HG03354 (cell line): ENCODE measurements around the gene FBXO17.
"Not testable (repeated sequence)": the region's sequence is repeated elsewhere in the genome, so short reads cannot be mapped to it uniquely, and the experiment has no call there.

Source experiments
- ATAC-seq: cut with Tn5 transposase; IDR thresholded peaks from one replicate; pipeline ENCODE4 v1.9.1; 2021; ENCODE audit warnings: mild to moderate bottlenecking; ENCODE audit not compliant: unreplicated experiment, poor library complexity, severe bottlenecking

Gene FBXO17, protein sequence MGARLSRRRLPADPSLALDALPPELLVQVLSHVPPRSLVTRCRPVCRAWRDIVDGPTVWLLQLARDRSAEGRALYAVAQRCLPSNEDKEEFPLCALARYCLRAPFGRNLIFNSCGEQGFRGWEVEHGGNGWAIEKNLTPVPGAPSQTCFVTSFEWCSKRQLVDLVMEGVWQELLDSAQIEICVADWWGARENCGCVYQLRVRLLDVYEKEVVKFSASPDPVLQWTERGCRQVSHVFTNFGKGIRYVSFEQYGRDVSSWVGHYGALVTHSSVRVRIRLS

DNA sequence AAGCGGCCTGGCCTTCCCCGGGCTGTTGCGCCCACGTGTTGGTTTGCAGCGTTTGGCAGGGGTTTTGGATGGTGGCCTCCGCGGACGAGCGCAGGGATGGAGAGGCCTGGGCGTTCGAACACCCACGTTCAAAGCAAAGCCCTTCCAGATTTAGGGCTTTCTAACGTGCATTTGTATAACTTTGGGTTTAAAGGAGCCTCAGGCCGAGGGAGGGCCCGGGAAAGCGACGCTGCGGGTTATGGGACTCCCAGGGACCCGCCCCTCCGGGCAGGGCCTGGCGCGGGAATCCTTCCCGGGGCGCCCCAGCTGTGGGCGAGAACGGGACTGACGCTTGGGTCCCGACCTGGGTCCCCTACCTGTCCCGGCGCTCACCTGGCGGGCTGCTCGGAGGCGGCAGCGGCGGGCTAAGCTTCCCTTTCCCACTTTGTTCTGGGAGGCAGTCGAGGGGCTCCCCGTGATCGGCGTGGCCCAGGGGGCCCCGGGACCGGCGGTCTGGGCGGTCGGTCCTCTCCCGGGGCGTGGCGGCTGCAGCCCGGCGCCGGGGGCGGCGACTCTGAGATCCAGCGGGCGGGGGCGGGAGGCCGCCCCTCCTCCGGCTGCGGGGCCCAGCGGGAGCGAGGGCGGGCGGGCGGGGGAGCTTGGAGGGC lies at the start of gene FBXO17:
FBXO17 (minus strand) TSS at position 529 of the 647 bp plus-strand sequence. CDS start 25,423 bp downstream, outside the sequence.
- no peak for ATAC-seq

DNA sequence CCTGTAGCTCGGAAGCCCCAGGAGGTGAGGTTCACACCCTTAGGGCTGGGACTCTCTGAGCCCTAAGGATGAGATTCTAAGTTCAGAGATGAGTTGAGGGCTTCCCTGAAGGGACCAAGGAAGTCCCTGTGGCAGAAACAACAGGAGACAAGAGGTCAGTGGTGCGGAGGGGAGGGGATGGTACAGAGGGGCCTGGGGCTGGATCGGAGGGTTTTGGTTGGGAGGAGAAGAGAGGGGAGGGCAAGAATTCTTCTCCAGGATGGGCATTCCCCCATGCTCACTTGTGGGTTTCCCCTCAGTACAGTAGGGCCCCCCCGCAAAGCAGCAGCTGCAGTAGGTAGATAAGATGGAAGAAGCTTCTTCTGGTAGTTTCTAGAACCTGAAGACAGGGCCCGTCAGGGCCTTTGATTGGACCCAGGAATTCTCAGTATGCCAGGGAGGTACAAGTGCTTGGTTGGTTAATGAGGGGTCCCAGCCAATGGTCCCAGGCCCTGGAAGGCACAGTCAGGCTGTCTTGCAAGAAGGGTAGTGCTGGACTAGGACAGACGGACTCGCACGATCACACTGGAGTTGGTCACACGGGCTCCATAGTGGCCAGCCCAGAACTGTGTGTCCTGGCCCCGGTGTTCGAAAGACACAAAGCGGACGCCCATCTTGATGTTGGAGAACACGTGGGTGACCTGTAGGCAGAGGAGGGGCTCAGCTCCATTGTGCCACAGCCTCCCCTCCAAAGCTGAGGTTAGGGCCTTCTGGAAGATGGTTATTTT lies 49.5 kb upstream of the FBXO17 start:
- no peak for ATAC-seq

DNA sequence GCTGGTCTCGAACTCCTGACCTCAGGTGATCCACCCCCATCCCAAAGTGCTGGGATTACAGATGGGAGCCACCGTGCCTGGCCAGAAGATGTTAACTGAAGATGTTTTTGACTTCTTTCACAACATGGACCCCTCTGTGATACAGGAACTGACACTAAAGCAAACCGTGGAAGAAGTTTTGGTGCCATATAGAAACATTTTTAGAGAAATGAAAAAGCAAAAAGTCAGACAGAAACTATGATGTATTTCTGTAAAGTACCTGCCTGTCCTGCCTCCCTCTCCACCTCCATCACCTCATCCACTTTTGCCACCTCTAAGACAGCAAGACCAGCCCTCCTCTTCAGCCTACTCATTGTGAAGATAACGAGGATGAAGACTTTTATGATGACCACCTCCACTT lies 45.5 kb upstream of the FBXO17 start:
- no peak for ATAC-seq

DNA sequence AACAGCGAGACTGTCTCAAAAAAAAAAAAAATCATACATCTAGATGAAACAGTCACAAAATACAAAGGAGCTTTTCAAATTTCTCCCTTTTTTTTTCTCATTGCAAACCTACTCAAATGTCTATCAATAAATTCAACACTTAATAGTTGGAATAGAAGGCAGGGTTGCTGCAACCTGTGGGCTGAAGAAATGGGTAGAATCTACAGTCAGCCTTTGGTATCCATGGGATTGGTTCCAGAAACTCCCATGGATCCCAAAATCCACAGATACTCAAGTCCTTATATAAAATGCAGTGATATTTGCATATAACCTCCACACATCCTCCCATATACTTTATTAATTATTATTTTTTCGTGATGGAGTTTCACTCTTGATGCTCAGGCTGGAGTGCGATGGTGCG lies 42.1 kb upstream of the FBXO17 start:
- ATAC-seq = no peak

DNA sequence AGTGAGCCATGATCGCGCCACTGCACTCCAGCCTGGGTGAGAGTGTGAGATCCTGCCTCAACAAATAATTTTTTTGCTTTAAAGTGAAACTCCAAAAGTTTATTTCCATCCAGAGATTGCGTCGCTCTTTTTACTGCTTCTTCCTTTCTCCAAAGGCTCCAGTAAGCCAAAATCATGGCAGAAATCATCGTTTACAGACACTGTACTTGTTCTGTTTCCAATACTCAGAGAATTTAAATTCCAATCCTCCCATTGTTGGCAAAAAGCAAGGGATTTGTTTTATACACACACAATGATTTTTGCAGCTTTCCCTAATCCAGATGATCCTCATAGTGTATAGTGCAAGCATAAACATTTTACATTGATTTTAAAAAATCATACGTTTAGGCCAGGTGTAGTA lies 41.5 kb upstream of the FBXO17 start:
- no peak for ATAC-seq

DNA sequence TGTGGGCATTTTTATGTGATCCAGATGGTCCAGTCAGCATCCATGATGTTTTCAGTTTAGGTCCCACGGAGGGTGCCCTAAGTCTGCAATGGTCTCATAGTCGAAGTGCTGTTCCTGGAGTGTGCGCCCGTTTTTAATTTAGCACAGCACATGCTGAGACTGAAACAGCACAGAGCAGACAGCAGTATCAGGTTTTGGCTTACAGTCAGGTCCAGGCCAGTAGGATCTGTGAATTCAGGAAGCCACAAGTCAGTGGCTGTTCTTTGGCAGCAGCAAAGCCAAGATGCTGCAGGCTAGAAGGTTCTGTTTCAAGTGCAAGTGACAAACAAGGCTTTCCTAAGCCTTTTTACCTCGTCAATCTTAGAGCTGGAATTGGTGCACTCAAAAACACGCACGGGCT lies 38.5 kb upstream of the FBXO17 start:
- ATAC-seq = no peak

DNA sequence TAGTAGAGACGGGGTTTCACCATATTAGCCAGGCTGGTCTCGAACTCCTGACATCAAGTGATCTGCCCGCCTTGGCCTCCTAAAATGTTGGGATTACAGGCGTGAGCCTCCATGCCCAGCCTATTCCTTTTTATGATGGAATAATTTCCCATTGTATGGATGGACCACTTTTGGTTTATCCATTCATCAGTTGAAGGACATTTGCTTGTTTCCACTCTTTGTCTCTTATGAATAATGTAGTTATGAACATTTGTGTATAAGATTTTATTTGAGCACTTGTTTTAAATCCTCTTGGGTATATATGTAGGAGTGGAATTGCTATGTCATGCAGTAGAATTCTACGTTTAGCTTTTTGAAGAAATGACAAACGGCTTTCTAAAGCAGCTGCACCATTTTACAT lies 33.5 kb upstream of the FBXO17 start:
- no peak for ATAC-seq

DNA sequence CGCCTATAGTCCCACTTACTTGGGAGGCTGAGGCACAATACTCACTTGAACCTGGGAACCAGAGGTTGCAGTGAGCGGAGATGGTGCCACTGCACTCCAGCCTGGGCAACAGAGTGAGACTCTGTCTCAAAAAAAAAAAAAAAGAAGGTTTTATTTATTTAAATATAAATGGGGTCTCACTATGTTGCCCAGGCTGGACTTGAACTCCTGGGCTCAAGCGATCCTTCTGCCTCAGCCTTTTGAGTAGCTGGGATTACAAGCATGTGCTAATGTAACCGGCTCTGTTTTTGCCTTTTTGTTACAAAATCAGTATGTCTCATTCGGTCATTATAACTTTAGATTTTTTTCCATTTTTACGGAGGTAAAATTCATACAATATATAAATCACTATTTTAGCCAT lies 32.6 kb upstream of the FBXO17 start:
- no peak for ATAC-seq

DNA sequence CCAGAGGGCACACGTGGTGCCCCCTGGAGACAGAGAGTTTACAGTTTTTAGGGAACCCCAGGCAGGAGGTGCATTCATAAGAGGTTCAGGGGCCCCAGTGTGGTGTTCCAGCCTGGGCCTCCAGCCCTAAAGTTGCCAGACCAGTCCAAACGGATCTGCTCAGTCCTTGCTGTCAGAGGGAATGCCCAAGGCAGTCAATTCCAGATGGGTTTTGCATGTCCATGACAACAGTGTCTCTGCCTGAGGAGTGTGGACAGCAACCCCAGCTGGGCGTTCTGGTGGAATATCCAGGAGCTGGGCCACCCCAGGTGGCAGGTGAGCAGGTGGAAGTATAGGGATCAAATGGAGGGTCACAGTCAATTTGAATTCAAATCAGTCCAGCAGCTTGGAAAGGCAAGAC lies 31.6 kb upstream of the FBXO17 start:
- no peak for ATAC-seq

DNA sequence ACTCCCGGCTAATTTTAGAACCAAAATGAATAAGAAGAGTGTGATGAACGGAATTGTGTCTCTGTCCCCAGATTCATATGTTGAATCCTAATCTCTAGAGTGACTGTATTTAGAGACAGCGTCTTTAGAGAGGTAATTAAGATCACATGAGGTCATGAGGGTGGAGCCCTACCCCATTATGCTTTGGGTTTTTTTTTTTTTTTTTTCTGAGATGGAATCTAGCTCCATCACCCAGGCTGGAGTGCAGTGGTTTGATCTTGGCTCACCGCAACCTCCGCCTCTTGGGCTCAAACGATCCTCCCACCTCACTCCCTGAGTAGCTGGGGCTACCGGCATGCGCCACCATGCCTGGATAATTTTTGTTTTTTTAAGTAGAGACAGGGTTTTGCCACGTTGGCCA lies 28.9 kb upstream of the FBXO17 start:
- no peak for ATAC-seq

DNA sequence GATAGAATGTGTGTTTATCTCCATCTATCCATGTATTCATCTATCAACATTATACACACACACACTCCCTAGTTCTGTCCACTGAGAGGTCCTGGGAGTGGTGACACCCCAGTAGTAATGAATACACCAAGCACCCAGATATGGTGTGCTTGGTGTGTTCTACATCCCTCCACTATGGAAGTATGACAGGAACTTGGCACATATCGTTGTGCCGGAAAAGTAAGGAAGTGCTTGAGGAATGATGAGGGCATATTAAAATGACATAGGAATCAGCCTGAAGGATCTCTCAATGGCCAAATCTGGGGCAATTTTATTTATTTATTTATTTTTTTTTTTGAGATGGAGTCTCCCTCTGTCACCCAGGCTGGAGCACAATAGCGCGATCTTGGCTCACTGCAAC lies 28.3 kb upstream of the FBXO17 start:
- ATAC-seq = no peak

DNA sequence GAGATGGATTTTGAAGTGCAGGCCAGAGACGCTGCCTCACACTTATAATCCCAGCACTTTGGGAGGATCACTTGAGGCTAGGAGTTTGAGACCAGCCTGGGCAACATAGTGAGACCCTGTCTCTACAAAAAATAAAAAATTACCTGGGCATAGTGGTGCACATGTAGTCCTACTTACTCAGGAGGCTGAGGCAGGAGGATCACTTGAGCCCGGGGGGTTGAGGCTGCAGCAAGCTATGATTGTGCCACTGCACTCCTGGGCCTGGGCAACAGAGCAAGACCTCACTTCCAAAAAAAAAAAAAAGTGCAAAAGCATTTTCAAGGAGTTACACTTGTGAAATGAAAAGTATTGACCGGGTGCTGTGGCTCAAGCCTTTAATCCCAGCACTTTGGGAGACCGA lies 27.6 kb upstream of the FBXO17 start:
- no peak for ATAC-seq

DNA sequence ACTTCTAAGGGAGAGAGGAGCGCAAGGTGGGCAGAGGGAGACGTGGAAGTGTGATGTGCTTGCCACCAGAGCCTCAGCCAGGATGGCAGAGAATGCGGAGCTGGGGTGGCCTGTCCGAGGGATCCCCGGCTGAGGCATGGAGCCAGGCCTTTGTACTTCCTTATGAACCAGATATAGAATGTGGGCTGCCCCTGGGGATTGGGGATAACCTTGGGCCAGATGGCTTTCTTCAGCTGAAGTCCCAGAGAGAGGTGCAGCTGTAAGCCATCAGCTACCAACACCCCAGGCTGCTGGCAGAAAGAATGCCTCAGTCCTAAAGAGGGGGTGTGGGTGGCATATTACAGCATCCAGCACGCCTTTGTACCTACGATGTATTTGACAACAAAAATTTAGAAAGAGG lies 25.5 kb upstream of the FBXO17 start:
- no peak for ATAC-seq

DNA sequence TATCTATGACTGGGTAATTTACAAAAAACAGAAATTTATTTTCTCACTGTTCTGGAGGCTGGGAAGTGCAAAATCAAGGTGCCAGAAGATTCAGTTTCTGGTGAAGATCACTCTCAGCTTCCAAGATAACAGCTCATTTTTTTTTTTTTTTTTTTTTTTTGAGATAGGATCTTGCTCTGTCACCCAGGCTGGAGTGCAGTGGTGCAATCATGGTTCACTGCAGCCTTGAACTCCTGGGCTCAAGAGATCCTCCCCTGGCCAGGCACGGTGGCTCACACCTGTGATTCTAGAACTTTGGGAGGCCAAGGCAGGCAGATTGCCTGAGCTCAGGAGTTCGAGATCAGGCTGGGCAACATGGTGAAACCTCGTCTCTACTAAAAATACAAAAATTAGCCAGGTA lies 22.0 kb upstream of the FBXO17 start:
- ATAC-seq = not testable (repeated sequence)

DNA sequence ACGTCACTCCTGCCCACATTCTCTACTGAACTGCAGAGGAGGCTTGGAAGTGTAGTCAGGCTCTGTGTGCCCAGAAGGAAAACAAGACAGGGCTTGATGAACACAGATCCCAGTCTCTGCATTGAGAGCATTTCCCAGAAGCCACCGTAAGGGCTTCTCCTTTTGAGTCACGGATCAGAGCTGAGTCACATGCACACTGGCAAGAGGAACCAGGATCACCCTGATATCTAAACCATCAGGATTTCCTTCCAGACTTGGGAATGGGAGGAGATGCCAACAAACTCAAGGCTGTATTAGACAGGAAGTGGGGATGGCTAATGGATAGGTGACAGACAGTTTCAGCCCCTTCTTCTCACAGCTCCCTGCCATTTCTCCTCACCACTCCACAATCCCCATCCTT lies 17.7 kb upstream of the FBXO17 start:
- ATAC-seq = no peak

DNA sequence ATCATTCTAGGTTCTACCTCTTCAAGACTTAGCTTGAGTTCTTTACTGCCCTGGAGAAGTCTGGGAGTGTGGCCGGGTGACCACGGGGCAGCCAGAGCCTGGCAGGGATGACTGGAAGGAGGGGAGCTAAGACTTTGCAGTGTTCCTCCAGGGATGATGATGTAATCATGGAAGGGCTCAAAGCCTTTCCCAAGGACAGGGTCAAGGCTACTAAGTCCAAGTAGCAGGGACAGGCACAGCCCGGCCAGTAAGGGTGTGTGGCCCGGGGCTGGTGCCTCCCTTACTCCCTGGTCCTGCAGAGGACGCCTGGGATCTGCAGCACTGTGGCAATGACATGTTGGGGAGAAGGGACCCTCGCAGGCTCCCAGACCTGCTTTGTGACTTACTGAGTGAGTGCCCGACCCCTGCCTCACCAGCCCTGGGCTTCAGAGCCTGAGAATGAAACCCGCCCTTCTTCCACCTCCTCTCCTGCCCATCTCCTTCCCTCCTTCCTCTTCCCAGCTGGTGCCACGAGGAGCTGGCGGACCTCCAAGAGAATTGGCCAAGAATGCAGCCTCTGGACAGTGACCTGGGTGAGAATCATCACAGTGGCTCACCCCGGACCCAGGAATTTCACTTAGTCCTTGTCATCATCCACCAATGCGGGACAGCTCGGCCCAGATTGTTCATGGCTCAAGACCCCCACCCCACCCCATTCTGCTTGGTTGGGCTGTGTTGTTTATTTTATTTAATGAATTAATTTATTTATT lies 15.6 kb upstream of the FBXO17 start:
- no peak for ATAC-seq

DNA sequence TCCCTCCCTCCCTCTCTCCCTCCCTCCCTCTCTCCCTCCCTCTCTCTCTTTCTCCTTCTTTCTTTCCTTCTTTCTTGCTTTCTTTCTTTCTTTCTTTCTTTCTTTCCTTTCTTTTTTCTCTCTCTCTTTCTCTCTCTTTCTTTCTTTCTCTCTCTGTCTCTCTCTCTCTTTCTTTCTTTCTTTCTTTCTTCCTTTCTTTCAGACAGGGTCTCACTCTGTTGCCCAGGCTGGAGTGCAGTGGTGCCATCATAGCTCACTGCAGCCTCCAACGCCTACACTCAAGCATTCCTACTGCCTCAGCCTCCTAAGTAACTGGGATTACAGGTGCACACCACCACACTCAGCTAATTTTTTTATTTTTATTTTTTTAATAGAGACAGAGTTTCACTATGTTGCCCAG lies 14.1 kb upstream of the FBXO17 start:
- not testable (repeated sequence) for ATAC-seq

DNA sequence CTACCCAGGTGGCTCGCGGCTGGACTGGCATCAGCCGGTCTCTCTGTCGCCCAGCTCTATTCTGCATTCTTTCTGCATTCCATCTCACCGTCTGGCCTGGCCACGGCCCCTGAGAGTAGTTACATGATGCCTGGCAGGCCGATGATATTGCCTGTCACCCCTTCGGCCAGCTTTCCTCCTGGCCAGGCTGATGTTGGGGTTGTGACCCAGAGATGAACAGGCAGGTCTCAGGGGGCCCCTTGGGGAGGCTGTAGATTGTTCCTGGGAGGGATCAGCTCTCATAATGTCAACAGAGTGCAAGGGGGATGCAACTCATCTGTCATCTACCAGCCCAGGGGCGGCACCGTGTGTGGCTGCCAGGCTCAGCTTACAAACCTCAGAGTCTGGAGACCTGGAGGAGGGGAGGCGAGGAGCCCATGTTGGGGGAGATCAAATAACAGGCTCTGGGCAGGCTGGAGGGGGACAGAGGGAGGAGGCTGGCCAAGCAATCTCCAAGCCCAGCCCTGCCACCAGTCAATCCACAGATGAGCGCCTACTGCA lies 13.6 kb upstream of the FBXO17 start:
- ATAC-seq = no peak

DNA sequence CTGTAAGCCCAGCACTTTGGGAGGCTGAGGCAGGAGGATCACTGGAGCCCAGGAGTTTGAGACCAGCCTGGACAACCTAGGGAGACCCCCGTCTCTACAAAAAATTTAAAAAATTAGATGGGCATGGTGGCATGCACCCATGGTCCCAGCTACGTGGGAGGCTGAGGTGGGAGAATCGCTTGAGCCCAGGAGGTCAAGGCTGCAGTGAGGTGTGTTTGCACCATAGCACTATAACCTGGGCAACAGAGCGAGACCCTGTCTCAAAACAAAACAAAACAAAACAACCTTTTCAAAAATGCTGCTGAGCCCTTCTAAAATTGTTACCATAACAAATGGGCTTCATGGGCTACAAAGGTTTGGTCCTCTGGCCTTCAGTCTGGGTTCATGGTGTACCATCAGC lies 13.1 kb upstream of the FBXO17 start:
- not testable (repeated sequence) for ATAC-seq

DNA sequence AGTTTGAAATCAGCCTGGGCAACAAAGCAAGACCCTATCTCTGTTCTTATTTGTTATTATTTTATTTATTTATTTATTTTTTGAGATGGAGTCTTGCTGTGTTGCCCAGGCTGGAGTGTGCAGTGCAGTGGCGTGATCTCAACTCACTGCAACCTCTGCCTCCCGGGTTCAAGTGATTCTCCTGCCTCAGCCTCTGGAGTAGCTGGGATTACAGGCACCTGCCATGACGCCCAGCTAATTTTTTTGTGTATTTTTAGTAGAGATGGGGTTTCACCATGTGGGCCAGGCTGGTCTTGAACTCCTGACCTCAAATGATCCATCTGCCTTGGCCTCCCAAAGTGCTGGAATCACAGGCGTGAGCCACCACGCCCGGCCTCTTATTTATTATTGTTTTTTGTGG lies 12.2 kb upstream of the FBXO17 start:
- ATAC-seq = not testable (repeated sequence)
